Adrenal gland (tissue), 12 donors: Measurements from ENCODE around the gene NDUFB2. TPM values are rescaled to one million over a fixed set of nuclear protein-coding genes. Genes with fewer than 3 reads are reported as not detected.

Experiments
- DNase-seq, 7 donors: peaks; one replicate each; pipeline ENCODE4 v3.0.0-alpha.2; 2019 to 2020
- H3K27ac ChIP-seq, 5 donors: fragments of 200-600 bp; sonication (generic) in 4 of 5; 1 replicate in 3 of 5; 2 replicates in 2 of 5; pipeline versions ENCODE4 v1.5.1 to v1.8.0; 2016 to 2020; ENCODE audit warnings: mild to moderate bottlenecking in 1 of 5
- H3K27me3 ChIP-seq: fragments of 200-600 bp; 2 replicates; pipeline ENCODE4 v1.8.0; 2021
- H3K36me3 ChIP-seq, 2 donors: fragments of 200-600 bp; replicated peaks in 1 of 2; 1 replicate in 1 of 2; 2 replicates in 1 of 2; pipeline versions ENCODE4 v1.5.1 to v1.8.0; 2018 to 2022
- H3K4me1 ChIP-seq, 2 donors: fragments of 200-600 bp; replicated peaks in 1 of 2; 1 replicate in 1 of 2; 2 replicates in 1 of 2; pipeline versions ENCODE4 v1.5.1 to v1.8.0; 2018 to 2021
- H3K4me3 ChIP-seq, 4 donors: fragments of 200-600 bp; sonication (generic) in 3 of 4; one replicate each; pipeline ENCODE4 v1.5.1; 2016 to 2018
- H3K9me3 ChIP-seq, 3 donors: fragments of 200-600 bp; sonication (generic) in 1 of 3; replicated peaks in 1 of 3; 1 replicate in 2 of 3; 2 replicates in 1 of 3; pipeline versions ENCODE4 v1.5.1 to v1.8.0; 2016 to 2021
- CTCF ChIP-seq, 6 experiments: fragments of 450-650 bp in 4 of 6; fragments of 200-600 bp in 2 of 6; sonication (generic) in 1 of 6; IDR thresholded peaks; 1 replicate in 5 of 6; 2 replicates in 1 of 6; pipeline versions ENCODE4 v1.5.1 to v1.8.0; 2016 to 2021; ENCODE audit warnings: antibody characterized with exemption in 6 of 6, mild to moderate bottlenecking in 2 of 6, moderate library complexity in 1 of 6
- POLR2A ChIP-seq, 2 donors: fragments of 450-650 bp; IDR thresholded peaks; one replicate each; pipeline ENCODE4 v1.6.1; 2017; ENCODE audit warnings: antibody characterized with exemption in 2 of 2, mild to moderate bottlenecking in 2 of 2, moderate library complexity in 1 of 2
- WGBS, 4 donors: extraction: QIAGEN DNeasy Blood & Tissue Kit in 2 of 4; methylation state at CpG; one replicate each; pipeline versions ENCODE4 v1.1.5 to v1.1.7; 2013 to 2017; 5-methylcytosine and 5-hydroxymethylcytosine counted together
- intact Hi-C, 2 donors: fragments of 100-400 bp; cut with DNase I; formaldehyde crosslinking; loops; one replicate each; pipeline versions ENCODE4 v1.14.1 to v1.15.0; 2022 to 2023
- polyA plus RNA-seq, 3 donors: library from polyadenylated mRNA; stranded (reverse); fragments of 200-250 nt in 2 of 3; fragments of 350-450 nt in 1 of 3; fragmentation: Illumina TruSeq in 1 of 3; extraction: RNeasy Lipid Tissue Mini Kit (QIAGEN cat#74804) in 1 of 3; gene quantifications; one replicate each; pipeline ENCODE4 v1.2.3, GENCODE V29; 2013 to 2014
- total RNA-seq, 9 donors: library from RNA; depleted of rRNA in 4 of 9; stranded (reverse); fragments of >200 nt in 4 of 9; fragments of 120-200 nt in 1 of 9; fragmentation: NEBNext Ultra II Directional in 1 of 9; extraction: Animal tissue kit (Norgen Biotek cat#: 25700) in 1 of 9; gene quantifications; one replicate each; pipeline versions ENCODE4 v1.1.0 to v1.2.4, GENCODE V29; 2013 to 2023
- donor health status: healthy with polysubstance abuse.
- donor health status: Bipolar disorder and iron deficiency.
- donor health status: DM: yes; HTN: yes; CAD: no.
- donor health status: DM: no; HTN: no; CAD: no.
- donor health status: DM: no; HTN: no; CAD: no.
- donor health status: DM: yes; HTN: yes; CAD: no.

NDUFB2 gene
- total and polyA plus RNA-seq, 12 donors = 172 to 465 (median 212) TPM

- DNase-seq = no peak
- TF ChIP-seq POLR2A (IDR thresholded peaks at IDR 0.05) (no peak), CTCF (IDR thresholded peaks at IDR 0.05) (no peak)
- intact Hi-C loops = loop anchor here in 1 of 2 donors (5.0 kb wide), 1 partner anchor 340 kb away; no protein-coding TSS in a partner anchor
- Histone ChIP-seq H3K4me1 (peaks cover 4 to 13% of the 10 kb centered on the region in 2 donors), H3K27me3 (no peaks in the 10 kb centered on the region), H3K27ac (no peak overlapping the region), H3K4me3 (no peak overlapping the region), H3K9me3 (no peaks in the 10 kb centered on the region), H3K36me3 (peaks cover 0 to 16% of the 10 kb centered on the region in 2 donors)
- WGBS, 4 donors = 88 to 93% (median 91%) methylated on average over 3 of the region's 3 CpGs
Measured at GRCh38 chr7:140677496-140677895, 19.0 kb upstream of the NDUFB2 start.

- H3K4me1 ChIP-seq = peaks cover 4 to 13% of the 10 kb centered on the region in 2 donors
- H3K27me3 ChIP-seq = no peaks in the 10 kb centered on the region
- WGBS, 4 donors = 94 to 98% (median 96%) methylated on average over 18 to 20 of the region's 20 CpGs
- DNase-seq = peak in 2 of 7 donors; percentile 13 to 42
- H3K9me3 ChIP-seq = no peaks in the 10 kb centered on the region
- no peak overlapping the region for H3K27ac ChIP-seq
- no peak overlapping the region for H3K4me3 ChIP-seq
- peaks cover 0 to 16% of the 10 kb centered on the region in 2 donors for H3K36me3 ChIP-seq
- TF ChIP-seq POLR2A (IDR thresholded peaks at IDR 0.05) = no peak
- TF ChIP-seq CTCF (IDR thresholded peaks at IDR 0.05) = no peak
- intact Hi-C loops = loop anchor here in 1 of 2 donors (5.0 kb wide), 1 partner anchor 339 kb away; no protein-coding TSS in a partner anchor
Measured at GRCh38 chr7:140678081-140678815, 18.3 kb upstream of the NDUFB2 start.

- no peak for TF ChIP-seq CTCF (IDR thresholded peaks at IDR 0.05)
- TF ChIP-seq POLR2A (IDR thresholded peaks at IDR 0.05) = no peak
- WGBS, 4 donors = 93 to 98% (median 96%) methylated on average over 5 to 7 of the region's 7 CpGs
- peak in 2 of 7 donors; percentile 7 to 30 for DNase-seq
Measured at GRCh38 chr7:140678816-140679130, 17.7 kb upstream of the NDUFB2 start.

GRCh38 chr7:140679186-140679585 is 17.3 kb upstream of the NDUFB2 start:
- Histone ChIP-seq H3K36me3 (peaks cover 0 to 16% of the 10 kb centered on the region in 2 donors), H3K4me3 (no peak overlapping the region), H3K27me3 (no peaks in the 10 kb centered on the region), H3K27ac (no peak overlapping the region), H3K9me3 (no peaks in the 10 kb centered on the region), H3K4me1 (peaks cover 4 to 13% of the 10 kb centered on the region in 2 donors)
- TF ChIP-seq POLR2A (IDR thresholded peaks at IDR 0.05) (no peak), CTCF (IDR thresholded peaks at IDR 0.05) (no peak)
- intact Hi-C loops = loop anchor here in 1 of 2 donors (5.0 kb wide), 1 partner anchor 338 kb away; no protein-coding TSS in a partner anchor
- WGBS, 4 donors = 90 to 100% (median 95%) methylated on average over 9 of the region's 9 CpGs
- DNase-seq = peak in 2 of 7 donors; percentile 1 to 31

More at GRCh38 chr7:140678816-140679130, 17.7 kb upstream of the NDUFB2 start:
- H3K36me3 ChIP-seq = peaks cover 0 to 16% of the 10 kb centered on the region in 2 donors
- H3K27ac ChIP-seq = no peak overlapping the region
- H3K9me3 ChIP-seq = no peaks in the 10 kb centered on the region
- H3K4me1 ChIP-seq = peaks cover 4 to 13% of the 10 kb centered on the region in 2 donors
- H3K4me3 ChIP-seq = no peak overlapping the region
- H3K27me3 ChIP-seq = no peaks in the 10 kb centered on the region
- intact Hi-C loops = loop anchor here in 1 of 2 donors (5.0 kb wide), 1 partner anchor 339 kb away; no protein-coding TSS in a partner anchor
